Ammon's horn (tissue), 1 donor: ENCODE results near the gene LRRTM1.

Experiments used
- DNase-seq: peaks from one replicate; pipeline ENCODE4 v3.0.0-alpha.2; 2016; ENCODE audit warnings: low spot score

Gene LRRTM1, protein sequence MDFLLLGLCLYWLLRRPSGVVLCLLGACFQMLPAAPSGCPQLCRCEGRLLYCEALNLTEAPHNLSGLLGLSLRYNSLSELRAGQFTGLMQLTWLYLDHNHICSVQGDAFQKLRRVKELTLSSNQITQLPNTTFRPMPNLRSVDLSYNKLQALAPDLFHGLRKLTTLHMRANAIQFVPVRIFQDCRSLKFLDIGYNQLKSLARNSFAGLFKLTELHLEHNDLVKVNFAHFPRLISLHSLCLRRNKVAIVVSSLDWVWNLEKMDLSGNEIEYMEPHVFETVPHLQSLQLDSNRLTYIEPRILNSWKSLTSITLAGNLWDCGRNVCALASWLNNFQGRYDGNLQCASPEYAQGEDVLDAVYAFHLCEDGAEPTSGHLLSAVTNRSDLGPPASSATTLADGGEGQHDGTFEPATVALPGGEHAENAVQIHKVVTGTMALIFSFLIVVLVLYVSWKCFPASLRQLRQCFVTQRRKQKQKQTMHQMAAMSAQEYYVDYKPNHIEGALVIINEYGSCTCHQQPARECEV

DNA sequence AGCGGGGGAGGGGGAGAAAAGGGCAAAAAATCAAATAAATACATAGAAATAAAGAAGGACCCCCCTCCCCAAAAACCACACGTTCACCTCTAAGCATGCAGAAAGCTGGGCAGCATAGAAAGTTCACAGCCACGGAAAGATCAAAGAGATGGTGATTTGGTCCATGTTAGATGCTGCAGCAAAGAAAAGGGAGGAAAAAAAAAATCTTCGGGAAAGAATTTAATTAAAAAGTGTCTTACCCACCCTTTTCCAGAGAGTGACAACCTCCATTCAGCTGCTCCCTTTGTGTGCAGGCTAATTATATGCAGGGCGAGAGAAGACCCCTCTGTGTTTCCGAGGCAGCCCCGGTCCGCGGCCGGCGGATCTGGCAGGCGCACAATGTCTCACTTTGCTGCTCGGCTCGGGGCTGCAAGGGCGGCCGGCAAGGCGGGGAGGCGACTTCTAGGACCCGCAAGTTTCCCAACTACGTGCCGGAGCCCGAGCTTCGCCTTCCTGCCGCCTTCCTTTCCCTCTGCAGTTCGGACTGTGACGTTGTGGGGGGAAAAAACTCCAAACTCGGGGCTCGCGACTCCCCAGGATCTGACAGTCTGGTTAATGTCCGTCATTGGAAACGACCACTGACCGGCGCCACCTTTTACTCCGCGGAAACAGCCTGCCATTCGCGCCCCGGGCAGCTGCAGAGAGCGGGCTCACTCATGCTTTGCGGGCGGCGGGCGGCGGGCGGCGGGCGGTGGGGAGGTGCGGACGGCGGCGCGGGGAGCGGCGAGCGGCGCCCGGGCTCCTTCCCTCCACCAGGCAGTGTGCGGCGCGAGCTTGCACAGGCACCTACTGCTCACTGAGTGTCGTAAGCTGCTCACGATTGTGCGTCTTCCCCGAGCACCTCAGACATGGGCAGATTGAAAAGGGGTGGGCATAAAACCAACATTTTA, at the start of gene LRRTM1:
Gene LRRTM1, minus strand, starts transcription at position 844 of the 929 bp plus-strand sequence. CDS start 933 bp downstream, outside the sequence.
- peak; percentile 78 for DNase-seq

DNA sequence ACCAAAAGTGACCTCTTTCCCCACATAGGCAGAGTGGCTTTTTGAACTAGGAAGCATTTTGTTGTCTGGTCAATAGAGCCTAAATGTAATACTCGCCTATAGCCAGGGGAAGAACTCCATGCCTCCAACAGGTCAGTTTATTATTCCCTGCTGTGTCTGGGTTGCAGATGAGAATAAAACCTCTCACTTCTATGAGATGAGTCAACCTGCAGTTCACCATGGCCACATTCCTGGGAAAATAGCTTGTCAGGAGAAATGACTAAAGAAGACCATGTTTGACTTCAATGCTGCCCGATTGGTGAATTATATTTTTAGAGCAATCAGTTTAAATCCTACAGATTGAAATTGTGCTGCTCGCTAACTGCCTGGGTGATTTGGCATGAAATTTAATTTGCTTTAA, 46.7 kb upstream of the LRRTM1 start:
- DNase-seq: no peak

DNA sequence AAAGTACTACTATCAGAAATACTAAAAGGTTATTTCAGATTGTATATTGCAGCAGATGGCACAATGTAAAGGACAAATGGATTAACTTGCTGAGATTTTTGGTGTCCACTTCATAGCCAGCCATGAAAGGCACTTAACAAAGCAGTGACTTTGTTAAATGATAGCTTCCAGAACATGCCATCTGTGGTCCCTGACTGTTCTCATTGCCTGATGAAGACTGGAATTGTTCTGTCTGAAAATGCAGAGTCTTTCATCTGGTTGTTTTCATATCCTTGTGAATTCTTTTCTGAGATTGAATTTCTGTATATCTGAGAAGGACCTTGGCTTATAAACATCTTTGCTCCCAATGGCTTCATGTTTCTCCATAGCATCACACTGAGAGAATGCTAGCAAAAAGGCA, 44.4 kb upstream of the LRRTM1 start:
- peak; percentile 48 for DNase-seq

DNA sequence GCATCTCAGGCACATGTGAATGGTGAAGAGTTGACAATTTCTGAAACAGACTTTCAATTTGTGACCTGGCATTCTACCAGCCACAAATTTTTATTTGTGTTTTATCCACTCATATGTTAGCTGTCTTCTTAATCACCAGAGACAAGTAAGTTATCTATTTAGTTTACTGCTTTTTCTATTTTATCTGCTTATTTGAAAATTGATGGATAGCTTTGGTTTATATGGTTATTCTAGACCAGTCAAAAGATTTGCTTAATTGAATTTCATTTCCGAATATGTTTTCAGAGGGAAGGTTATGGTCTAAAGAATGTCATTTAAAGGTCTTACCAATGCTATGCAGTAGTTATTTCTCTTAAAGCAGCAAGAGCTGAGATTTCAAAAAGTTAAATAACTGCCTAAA, 43.5 kb upstream of the LRRTM1 start:
- no peak for DNase-seq

DNA sequence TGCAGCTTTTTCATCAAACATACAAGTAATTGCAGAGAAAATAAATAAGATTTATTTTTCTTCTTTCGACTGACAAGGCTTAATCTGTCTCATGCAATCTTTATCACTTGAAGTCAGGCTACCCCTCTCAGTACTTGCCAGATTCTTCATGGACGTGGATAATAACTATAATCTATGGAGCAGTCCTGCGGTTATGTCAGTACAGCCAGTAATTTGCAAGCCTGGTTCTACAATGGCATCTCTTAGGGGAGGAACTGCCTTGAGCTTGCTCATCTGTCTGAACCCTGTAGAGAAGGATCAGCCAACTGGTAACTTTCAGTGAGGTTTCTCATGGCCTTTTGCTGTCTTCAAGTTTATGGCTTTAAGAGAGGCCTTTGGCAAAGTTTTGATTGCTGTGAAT, 35.5 kb upstream of the LRRTM1 start:
- no peak for DNase-seq

DNA sequence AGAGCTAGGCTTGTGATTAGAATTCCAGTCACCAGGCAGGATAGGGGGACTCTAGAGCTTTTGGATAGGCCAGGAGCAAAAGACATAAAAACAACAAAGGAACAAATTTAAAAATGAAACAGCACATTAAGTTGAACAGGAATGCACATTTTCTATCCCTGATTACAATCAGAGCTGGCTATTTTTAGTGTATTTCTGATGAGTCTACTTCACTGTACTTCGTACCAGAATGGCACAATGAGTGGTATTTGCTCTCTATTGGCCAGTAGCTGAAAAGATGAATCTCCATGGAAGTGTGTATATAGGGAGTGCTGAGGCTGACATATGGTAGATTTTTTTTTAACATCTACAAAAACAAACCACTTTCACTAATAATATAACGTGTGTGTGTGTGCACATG, 34.2 kb upstream of the LRRTM1 start:
- no peak for DNase-seq

DNA sequence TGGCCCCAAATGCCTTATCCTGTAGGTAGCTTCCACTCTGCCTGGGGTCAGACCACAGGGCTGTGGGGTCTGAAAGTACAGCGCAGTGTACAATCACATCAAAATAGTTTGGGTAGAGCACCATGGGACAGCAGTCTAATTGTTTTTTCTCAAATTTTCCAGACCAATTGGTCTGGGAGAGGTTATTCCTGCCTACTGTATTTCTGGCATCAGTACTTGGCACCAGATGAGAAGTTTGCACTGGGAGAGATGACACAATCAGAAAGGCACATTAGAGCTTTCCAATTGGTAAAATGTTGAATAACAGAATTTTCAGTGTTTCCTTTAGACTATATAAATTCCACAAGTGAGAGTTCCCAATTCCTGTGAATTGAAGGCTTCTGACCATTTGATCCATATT, 30.9 kb upstream of the LRRTM1 start:
- DNase-seq: no peak

DNA sequence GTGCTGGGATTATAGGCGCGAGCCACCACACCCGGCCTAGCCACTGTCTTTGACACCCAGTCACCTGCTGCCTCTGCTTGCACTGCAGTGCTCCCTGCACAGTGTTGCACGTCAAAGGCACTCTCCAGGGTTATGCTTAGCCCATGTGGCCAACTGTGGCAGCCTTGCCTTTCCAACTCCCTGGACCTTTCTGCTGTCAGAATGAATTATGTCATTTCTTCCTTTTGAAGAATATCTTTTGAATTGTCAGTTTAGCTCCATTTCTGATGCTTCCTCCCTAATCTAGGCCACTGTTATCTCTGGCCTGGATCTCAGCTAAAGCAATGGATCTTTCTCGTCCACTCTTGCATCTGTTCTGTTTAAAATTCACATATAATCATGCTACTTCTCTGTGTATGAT, 29.3 kb upstream of the LRRTM1 start:
- DNase-seq: no peak

DNA sequence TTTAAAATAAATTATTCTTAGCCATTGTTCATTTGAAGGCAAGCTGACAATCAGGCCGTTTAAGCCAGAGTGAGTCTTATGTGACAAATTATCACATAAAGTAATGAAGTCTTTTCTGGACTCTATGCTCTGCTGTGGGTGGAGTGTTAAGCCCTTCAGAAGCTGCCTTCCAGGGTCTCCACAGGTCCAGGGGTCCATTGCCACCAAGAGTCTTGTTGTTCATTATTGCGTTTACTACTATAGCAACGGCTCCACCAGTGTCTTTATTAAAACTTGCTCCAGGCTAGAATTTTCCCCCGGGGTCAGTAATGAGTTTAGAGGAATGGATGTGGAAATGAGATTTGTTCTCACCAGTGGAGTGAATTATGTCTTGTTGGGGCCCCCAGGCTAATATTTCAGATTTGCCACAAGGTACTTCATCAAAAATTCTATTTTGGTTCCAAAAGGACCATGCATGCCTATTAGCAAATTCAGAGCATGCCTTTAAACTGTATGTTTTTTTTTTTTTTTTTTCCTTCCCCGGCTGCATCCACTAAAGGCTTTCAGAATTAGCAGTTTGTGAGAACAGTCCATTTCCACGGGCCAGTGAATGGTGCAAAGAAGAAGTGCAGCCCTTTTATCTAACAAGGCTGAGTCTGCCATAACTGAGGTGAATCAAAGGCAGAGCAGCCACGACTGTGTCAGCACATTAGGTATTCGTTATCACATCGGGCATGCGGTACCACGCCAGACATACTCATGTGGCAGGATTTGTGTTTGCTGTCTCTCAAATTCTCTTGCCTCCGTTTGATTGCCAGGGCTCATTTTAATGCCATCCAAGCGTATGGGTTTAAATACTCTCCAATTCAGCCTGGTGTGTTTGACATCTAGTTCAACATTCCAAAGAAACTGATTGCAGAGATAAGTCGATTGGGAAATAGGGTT, 26.2 kb upstream of the LRRTM1 start:
- no peak for DNase-seq

DNA sequence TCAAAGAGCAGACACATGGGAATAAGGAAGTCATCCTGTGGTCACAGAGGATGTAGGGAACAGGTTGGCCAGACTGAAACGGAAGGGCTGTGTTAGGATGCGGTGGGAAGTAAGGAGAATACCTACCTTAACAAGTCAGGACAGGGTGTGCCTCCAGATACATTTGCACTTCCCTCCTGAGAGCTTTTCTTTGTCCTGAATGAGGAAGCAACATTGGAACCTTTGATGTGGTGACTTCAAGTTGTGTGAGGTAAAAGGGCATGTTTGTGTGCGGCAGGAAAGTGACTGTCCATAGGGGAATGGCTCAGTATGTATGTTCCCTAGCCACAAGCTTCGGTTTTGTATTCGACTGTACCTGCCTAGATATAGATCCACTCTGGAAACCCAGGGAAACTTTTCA, 24.9 kb upstream of the LRRTM1 start:
- no peak for DNase-seq

DNA sequence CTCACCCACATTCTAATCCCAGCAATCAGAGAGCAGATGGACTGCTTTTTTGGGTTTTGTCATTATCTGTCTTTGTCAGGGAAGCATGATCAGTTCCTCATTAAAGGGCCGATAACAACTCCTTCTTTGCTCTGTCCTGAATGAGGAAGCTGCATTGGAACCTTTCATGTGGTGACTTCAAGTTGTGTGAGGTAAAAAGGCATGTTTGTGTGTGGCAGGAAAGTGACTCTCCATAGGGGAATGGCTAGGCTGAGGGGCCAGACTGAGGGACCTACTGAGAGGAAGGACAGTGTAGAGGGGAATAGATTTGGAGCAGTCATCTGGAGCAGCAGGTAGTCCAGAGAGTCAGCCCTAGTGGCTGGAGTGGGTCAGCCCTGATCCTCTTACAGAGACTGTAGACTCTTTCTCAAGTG, 23.6 kb upstream of the LRRTM1 start:
- no peak for DNase-seq

DNA sequence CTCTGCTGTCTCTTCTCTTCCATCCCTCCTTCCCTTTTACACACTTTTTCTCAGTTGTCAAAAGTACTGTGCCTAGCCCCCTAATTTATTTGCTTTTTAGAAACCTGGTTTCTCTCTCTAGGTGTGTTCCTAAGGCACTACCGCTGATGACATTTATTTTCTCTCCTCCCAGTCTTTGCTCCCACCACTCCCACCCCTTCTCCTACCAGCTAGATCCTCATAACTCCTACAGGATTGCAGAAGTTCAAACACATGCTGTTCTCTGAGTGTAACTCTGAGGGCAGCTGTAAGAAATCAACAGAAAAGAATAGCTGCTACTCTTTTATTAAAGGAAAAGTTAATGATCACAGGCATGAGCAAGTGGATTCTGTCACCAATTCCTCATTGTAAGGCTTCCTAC, 22.3 kb upstream of the LRRTM1 start:
- no peak for DNase-seq

DNA sequence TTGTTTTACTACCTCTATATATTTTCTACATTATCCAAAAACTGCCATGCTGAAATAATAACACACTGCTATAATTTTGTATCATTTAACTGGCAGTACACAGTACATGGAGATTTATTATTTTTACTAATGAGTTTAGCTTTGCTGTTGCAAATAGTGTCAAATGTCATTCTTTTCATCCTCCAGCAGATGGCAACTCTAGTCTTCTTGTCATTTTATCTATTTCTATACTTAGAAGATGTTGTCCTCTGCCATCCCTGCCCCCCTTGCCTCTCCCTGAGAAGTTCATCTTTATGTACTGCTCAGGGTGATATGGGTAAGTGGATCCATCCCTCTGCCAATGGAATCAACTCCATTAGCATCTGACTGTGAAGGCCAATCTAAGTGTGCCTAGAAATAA, 21.7 kb upstream of the LRRTM1 start:
- DNase-seq: peak; percentile 73

DNA sequence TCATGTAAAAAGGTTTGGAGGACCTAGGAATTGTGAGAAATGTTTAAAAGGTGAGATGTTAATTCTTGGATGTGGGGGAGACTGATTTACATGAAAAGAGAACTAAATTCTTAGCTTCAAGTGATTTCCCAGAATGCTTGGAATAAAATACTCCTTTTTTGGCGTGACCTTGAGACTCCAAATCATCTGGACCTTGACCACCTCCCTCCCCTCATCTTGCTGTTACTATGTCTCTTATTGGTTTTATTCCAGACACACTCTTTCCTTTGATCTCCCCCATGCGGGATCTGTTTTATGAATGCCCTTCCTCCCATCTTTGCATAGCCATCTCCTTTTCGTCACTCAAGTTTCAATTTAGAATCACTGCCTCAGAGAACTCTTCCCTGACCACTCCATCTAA, 20.0 kb upstream of the LRRTM1 start:
- DNase-seq: no peak

DNA sequence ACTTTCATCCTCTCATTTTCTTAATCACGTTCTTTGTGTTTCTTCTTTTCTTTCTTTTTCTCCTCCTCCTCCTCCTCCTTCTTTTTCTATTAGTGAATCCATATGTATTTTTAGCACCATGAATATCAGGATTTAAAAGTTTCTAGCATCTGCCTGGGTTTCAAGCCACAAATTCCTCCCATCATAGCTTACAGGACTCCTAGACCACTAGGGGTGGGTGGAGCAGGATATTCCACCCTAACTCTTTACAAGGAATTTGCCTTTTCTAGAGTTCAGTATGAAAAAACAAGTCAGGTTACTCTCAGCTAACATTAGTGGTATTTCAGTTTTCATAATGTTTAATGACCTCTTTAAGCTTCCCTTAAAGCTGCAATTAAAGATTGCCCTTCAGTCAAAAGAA, 19.1 kb upstream of the LRRTM1 start:
- DNase-seq: no peak

DNA sequence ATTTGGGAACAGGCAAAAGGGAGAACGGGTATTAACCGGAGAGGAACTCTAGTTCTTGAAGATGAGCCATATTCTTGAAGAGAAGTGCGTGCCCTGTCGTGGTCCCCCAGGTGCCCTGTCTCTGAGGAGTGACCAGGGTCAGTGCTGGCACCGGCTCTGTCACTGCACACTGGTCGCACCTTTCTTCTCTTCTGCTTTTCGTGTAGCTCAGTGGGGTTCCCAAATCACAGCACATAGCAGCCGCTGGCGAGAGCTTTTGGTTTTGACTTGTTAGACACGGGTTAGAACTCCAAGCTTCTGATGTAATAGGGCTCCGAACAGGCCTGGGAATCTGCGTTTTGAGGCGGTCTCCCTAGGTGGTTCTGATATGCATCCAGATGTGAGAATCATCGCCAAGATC, 18.4 kb upstream of the LRRTM1 start:
- no peak for DNase-seq

DNA sequence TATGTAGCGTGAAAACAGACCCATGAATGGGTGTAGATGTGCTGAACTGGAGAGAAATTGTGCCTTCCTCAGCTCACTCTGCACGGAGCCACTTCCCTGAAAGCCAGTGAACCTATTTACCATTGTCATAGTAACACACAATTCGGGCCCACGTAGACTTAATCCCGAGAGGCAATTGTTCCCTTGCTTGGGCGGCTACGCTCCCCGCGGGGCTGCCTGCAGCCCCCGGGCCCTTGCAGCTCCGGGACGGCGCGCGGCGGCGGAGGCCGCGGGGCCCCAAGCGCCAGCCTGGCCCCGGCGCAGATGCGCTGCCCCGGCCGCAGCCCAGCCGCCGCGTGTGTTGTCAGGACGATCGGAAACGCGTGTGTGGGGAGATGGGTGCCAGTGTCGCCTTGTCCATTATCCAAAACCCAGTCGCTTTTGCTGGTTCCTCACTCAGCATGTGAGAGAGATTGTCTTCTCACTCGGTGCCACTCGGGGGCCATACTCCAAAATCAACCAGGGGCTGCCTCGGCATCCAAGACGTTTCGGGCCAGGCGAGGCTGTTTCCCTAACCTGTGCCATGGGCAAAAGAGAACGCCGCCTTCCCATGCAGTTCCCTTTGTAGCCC, 17.9 kb upstream of the LRRTM1 start:
- peak; percentile 23 for DNase-seq

DNA sequence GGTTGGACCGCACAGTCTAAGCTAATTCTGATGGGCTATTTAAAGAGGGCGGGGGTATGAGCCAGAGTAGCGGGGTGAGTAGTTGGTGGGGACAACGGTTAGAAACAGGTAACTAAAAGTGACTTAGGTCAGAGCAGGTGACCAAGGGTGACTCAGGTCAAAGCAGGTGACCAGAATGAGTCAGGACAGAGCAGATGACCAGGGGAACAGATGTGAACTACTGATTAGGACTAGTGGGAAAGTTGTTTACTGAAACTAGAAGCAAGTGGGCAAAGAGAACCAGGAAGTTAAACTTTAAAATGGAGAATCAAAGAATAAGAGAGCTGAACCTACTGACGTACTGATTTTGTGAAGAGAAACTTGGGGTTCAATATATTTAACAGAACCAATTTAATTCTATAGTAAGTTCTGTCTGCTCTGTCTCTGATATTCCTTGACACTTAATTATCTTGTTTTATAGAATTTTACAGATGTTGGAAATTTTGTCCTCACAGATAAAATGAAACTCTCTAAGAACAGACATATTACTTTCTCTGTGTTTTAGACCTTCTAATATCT, 7.8 kb upstream of the LRRTM1 start:
- no peak for DNase-seq

DNA sequence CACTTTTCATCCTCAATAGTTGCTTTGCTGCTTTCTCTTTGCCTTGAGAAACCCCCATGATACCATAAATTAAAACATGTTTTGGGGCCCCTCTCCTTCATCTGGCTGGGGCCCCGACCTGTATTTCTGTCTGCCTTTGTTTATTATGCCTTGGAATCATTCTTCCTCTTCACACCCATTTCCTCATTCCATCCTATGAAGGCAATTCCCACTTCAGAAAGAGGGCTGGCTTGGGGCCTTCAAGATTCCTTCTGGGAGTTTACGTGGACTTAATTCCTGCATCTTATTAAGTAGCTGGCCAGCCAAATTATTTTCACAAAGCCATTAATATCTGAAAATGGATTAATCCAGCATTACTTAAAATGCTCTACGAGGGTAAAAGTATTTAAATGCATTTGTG, 6.8 kb upstream of the LRRTM1 start:
- no peak for DNase-seq

DNA sequence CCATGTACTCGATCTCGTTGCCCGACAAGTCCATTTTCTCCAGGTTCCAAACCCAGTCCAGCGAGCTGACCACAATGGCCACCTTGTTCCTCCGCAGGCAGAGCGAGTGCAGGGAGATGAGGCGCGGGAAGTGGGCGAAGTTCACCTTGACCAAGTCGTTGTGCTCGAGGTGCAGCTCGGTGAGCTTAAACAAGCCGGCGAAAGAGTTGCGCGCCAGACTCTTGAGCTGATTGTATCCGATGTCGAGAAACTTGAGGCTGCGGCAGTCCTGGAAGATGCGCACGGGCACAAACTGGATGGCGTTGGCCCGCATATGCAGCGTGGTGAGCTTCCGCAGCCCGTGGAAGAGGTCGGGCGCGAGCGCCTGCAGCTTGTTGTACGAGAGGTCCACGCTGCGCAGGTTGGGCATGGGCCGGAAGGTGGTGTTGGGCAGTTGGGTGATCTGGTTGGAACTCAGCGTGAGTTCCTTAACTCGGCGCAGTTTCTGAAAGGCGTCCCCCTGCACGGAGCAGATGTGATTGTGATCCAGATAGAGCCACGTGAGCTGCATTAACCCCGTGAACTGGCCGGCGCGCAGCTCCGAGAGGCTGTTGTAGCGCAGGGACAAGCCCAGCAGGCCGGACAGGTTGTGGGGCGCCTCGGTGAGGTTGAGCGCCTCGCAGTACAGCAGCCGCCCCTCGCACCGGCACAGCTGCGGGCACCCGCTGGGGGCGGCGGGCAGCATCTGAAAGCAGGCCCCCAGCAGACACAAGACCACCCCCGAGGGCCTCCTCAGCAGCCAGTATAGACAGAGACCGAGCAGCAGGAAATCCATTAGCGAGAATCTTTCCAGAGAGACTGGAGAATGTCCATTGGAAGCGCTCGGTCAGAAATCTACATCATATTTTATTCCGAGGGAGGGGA, 1.3 kb downstream of the LRRTM1 start:
- DNase-seq: peak; percentile 28
